ENCODE measurements around the gene NAV2. TPM values are rescaled to one million over a fixed set of nuclear protein-coding genes. Genes with fewer than 3 reads are reported as not detected.
A peak's percentile ranks its signal among the peaks of the same experiment; 100 is the strongest.

The NAV2 gene
- total and polyA plus RNA-seq, 2 experiments from 2014 or later = 26.0 to 45.0 TPM

- TF ChIP-seq, protein P1, sequence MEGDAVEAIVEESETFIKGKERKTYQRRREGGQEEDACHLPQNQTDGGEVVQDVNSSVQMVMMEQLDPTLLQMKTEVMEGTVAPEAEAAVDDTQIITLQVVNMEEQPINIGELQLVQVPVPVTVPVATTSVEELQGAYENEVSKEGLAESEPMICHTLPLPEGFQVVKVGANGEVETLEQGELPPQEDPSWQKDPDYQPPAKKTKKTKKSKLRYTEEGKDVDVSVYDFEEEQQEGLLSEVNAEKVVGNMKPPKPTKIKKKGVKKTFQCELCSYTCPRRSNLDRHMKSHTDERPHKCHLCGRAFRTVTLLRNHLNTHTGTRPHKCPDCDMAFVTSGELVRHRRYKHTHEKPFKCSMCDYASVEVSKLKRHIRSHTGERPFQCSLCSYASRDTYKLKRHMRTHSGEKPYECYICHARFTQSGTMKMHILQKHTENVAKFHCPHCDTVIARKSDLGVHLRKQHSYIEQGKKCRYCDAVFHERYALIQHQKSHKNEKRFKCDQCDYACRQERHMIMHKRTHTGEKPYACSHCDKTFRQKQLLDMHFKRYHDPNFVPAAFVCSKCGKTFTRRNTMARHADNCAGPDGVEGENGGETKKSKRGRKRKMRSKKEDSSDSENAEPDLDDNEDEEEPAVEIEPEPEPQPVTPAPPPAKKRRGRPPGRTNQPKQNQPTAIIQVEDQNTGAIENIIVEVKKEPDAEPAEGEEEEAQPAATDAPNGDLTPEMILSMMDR (conservative IDR thresholded peaks at IDR 0.05; ENCODE audit: low read depth in 2 of 2) = no peak
- TF ChIP-seq EZH2 (IDR thresholded peaks at IDR 0.05; ENCODE audit: low read depth, unreplicated experiment) (no peak), POLR2AphosphoS5 (IDR thresholded peaks at IDR 0.05; ENCODE audit: low read depth) (no peak)
- TF ChIP-seq, protein P2, sequence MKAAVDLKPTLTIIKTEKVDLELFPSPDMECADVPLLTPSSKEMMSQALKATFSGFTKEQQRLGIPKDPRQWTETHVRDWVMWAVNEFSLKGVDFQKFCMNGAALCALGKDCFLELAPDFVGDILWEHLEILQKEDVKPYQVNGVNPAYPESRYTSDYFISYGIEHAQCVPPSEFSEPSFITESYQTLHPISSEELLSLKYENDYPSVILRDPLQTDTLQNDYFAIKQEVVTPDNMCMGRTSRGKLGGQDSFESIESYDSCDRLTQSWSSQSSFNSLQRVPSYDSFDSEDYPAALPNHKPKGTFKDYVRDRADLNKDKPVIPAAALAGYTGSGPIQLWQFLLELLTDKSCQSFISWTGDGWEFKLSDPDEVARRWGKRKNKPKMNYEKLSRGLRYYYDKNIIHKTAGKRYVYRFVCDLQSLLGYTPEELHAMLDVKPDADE (IDR thresholded peaks at IDR 0.05) = no peak
- TF ChIP-seq, protein P3, sequence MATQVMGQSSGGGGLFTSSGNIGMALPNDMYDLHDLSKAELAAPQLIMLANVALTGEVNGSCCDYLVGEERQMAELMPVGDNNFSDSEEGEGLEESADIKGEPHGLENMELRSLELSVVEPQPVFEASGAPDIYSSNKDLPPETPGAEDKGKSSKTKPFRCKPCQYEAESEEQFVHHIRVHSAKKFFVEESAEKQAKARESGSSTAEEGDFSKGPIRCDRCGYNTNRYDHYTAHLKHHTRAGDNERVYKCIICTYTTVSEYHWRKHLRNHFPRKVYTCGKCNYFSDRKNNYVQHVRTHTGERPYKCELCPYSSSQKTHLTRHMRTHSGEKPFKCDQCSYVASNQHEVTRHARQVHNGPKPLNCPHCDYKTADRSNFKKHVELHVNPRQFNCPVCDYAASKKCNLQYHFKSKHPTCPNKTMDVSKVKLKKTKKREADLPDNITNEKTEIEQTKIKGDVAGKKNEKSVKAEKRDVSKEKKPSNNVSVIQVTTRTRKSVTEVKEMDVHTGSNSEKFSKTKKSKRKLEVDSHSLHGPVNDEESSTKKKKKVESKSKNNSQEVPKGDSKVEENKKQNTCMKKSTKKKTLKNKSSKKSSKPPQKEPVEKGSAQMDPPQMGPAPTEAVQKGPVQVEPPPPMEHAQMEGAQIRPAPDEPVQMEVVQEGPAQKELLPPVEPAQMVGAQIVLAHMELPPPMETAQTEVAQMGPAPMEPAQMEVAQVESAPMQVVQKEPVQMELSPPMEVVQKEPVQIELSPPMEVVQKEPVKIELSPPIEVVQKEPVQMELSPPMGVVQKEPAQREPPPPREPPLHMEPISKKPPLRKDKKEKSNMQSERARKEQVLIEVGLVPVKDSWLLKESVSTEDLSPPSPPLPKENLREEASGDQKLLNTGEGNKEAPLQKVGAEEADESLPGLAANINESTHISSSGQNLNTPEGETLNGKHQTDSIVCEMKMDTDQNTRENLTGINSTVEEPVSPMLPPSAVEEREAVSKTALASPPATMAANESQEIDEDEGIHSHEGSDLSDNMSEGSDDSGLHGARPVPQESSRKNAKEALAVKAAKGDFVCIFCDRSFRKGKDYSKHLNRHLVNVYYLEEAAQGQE (IDR thresholded peaks at IDR 0.05; ENCODE audit: unreplicated experiment) = no peak
Measured at GRCh38 chr11:20015529-20016427, 303.1 kb downstream of the NAV2 start (continued).

DNA sequence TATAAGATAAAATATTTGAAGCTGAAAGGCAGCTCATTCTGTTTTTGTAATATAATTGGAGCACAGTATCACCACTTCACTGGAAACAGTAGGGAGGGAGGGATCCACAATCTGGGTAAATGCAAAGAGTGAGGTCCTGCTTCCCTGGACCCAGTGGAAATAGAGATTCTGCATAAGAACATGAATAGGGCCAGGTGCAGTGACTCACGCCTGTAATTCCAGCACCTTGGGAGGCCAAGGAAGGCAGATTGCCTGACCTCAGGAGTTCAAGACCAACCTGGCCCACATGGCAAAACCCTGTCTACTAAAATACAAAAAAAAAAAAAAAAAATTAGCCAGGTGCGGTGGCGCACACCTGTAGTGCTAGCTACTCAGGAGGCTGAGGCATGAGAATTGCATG is 303.9 kb downstream of the NAV2 start:
- H3K27ac Mint-ChIP-seq = no peak overlapping the region
- no peak overlapping the region for H3K4me3 Mint-ChIP-seq
- Histone ChIP-seq H3K36me3 (ENCODE audit: insufficient read depth) (no peaks in the 10 kb centered on the region), H3K9me2 (ENCODE audit: insufficient read depth) (peaks cover 4% of the 10 kb centered on the region; the same call in 1 of the 2 replicates), H3K4me3 (no peak overlapping the region), H3K4me1 (ENCODE audit: insufficient read depth) (peaks cover 44% of the 10 kb centered on the region), H3F3A (replicated peaks; ENCODE audit: low read depth) (peaks cover 3% of the 10 kb centered on the region; the same call in 1 of the 2 replicates), H3K79me2 (replicated peaks; ENCODE audit: insufficient read depth) (no peaks in the 10 kb centered on the region; the same call in 1 of the 2 replicates), H2AFZ (no peak overlapping the region), H3K27me3 (ENCODE audit: insufficient read depth) (no peaks in the 10 kb centered on the region), H3K27ac (ENCODE audit: low read depth) (no peak overlapping the region), H4K20me1 (replicated peaks; ENCODE audit: insufficient read depth) (no peaks in the 10 kb centered on the region; the same call in 1 of the 2 replicates), H3K4me2 (no peak overlapping the region)
- no peak for DNase-seq (ENCODE audit: low spot score)
- H3K27me3 Mint-ChIP-seq (ENCODE audit: insufficient read depth, low read depth, poor library complexity) = peaks cover 6% of the 10 kb centered on the region
- peak; percentile 46; the same call in 2 of the 3 replicates for ATAC-seq
- H3K4me1 Mint-ChIP-seq = peaks cover 32% of the 10 kb centered on the region
- no peaks in the 10 kb centered on the region for H3K9me3 Mint-ChIP-seq
- 0 out of 3 replicates have a peak, but pooled peaks cover 3% of the 10 kb centered on the region for H3K36me3 Mint-ChIP-seq (ENCODE audit: low read depth)
- TF ChIP-seq CREB1 (CRISPR knock-in tag; IDR thresholded peaks at IDR 0.05; ENCODE audit: low read depth) = no peak
- TF ChIP-seq, protein P3 (IDR thresholded peaks at IDR 0.05; ENCODE audit: unreplicated experiment) = no peak

All from GM23338 (cell line).